OCI-LY3 (cell line): Measurements from ENCODE around the gene GALNT10.

Experiments used
- H2AFZ ChIP-seq: fragments of 200-600, 300-600 bp; shearing (Covaris generic); 2 replicates; pipeline ENCODE4 v1.6.0; 2014; ENCODE audit warnings: antibody characterized with exemption, low read depth, low read length
- H3K27ac ChIP-seq: fragments of 200-600, 300-600 bp; sonication (generic); 2 replicates; pipeline ENCODE4 v1.5.1; 2014; ENCODE audit warnings: mild to moderate bottlenecking, low read length, moderate library complexity, mixed read lengths
- H3K27me3 ChIP-seq: fragments of 200-600, 300-600 bp; sonication (generic); 2 replicates; pipeline ENCODE4 v1.6.1; 2014; ENCODE audit warnings: low read depth, low read length, mixed read lengths
- H3K36me3 ChIP-seq: fragments of 200-600, 300-600 bp; sonication (generic); replicated peaks from 2 replicates; pipeline ENCODE3; 2014; ENCODE audit warnings: low read depth, low read length, mixed read lengths
- H3K4me1 ChIP-seq: fragments of 300-600, 200-600 bp; sonication (generic); 2 replicates; pipeline ENCODE4 v1.6.1; 2014; ENCODE audit warnings: low read length, mixed read lengths
- H3K4me2 ChIP-seq: fragments of 200-600, 300-600 bp; sonication (generic); 2 replicates; pipeline ENCODE4 v1.6.1; 2014; ENCODE audit warnings: low read length, mixed read lengths
- H3K4me3 ChIP-seq: fragments of 300-600, 200-600 bp; sonication (generic); 2 replicates; pipeline ENCODE4 v1.5.1; 2014; ENCODE audit warnings: antibody characterized with exemption, mild to moderate bottlenecking, low read length, moderate library complexity
- H3K79me2 ChIP-seq: fragments of 300-600, 200-600 bp; shearing (Covaris generic); 2 replicates; pipeline ENCODE4 v1.6.1; 2014; ENCODE audit warnings: mild to moderate bottlenecking, low read length, mixed read lengths
- H3K9ac ChIP-seq: fragments of 300-600, 200-600 bp; shearing (Covaris generic); 2 replicates; pipeline ENCODE4 v1.6.0; 2014; ENCODE audit warnings: mild to moderate bottlenecking, low read length, moderate library complexity
- H3K9me3 ChIP-seq: fragments of 200-600, 300-600 bp; shearing (Covaris generic); 2 replicates; pipeline ENCODE4 v1.6.1; 2014; ENCODE audit warnings: low read length, mixed read lengths; ENCODE audit not compliant: insufficient read depth
- H4K20me1 ChIP-seq: fragments of 200-600, 300-600 bp; sonication (generic); 2 replicates; pipeline ENCODE4 v1.6.1; 2016; ENCODE audit warnings: low read length, mixed read lengths; ENCODE audit not compliant: insufficient read depth
- CTCF ChIP-seq: fragments of 200-600, 300-600 bp; sonication (generic); IDR thresholded peaks from 2 replicates; pipeline ENCODE4 v1.5.1; 2014; ENCODE audit warnings: antibody characterized with exemption, low read length, low read depth
- EZH2phosphoT487 ChIP-seq: fragments of 200-600 bp; shearing (Covaris generic); IDR thresholded peaks from 2 replicates; pipeline ENCODE4 v1.6.1; 2018; ENCODE audit warnings: antibody characterized with exemption, mixed run types, low read depth

The GALNT10 gene

DNA sequence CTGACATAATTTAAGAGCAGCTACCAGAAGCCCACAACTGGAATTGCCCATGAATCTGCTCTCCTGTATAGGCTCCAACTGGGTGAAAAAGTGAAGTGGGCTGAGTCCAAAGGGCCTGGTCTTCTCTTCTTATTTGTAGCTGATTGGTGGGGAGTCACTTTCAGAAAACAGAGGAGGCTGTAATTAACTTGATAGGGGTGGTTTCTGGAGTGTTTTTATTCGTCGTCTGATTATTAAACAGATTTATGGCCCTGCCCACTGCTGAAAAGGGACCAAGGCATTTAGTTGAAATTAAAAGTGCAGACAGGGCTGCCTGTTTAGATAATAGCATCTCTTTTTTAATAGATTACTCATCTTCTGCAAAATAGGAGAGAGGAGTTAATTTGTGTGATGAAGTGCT is 174.2 kb downstream of the GALNT10 start:
- Histone ChIP-seq H3K36me3 (no peaks in the 10 kb centered on the region), H3K4me2 (no peak overlapping the region), H3K27me3 (no peaks in the 10 kb centered on the region), H3K27ac (no peak overlapping the region), H3K9ac (no peak overlapping the region), H4K20me1 (no peaks in the 10 kb centered on the region), H2AFZ (no peak overlapping the region), H3K79me2 (no peaks in the 10 kb centered on the region), H3K4me3 (no peak overlapping the region), H3K9me3 (no peaks in the 10 kb centered on the region), H3K4me1 (no peaks in the 10 kb centered on the region)
- TF ChIP-seq CTCF (no peak), EZH2phosphoT487 (no peak)

DNA sequence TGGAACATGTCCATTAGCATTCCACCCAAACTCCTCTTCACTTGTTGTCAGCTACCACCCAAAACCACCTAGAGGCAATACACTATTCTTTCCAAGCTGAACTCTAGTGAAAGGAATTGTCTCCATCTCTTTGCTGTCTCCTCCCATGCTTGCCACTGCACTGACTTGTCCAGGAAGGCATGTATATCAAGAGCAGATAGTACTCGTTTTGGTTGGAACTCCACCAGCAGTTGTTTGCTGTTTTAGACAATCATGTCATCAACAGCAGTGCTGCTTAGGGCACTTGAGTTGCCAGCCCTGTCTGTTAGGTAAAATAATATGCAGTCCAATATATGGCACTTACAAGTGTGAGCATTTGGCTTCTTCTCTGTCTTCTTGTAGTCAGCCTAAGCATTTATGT is 175.3 kb downstream of the GALNT10 start:
- Histone ChIP-seq H3K4me1 (no peaks in the 10 kb centered on the region), H3K9me3 (no peaks in the 10 kb centered on the region), H3K27me3 (no peaks in the 10 kb centered on the region), H3K9ac (no peak overlapping the region), H2AFZ (no peak overlapping the region), H4K20me1 (no peaks in the 10 kb centered on the region), H3K36me3 (no peaks in the 10 kb centered on the region), H3K27ac (no peak overlapping the region), H3K4me3 (no peak overlapping the region), H3K79me2 (no peaks in the 10 kb centered on the region), H3K4me2 (no peak overlapping the region)
- TF ChIP-seq CTCF (no peak), EZH2phosphoT487 (no peak)

- Histone ChIP-seq H3K9ac (no peak overlapping the region), H3K36me3 (no peaks in the 10 kb centered on the region), H4K20me1 (no peaks in the 10 kb centered on the region), H3K4me2 (no peak overlapping the region), H3K27ac (no peak overlapping the region), H3K4me3 (no peak overlapping the region), H3K9me3 (no peaks in the 10 kb centered on the region), H2AFZ (no peak overlapping the region), H3K27me3 (no peaks in the 10 kb centered on the region), H3K4me1 (no peaks in the 10 kb centered on the region), H3K79me2 (no peaks in the 10 kb centered on the region)
- TF ChIP-seq EZH2phosphoT487 (no peak), CTCF (no peak)
These were observed 175.8 kb downstream of the GALNT10 start for GRCh38 chr5:154366353-154366752.

DNA sequence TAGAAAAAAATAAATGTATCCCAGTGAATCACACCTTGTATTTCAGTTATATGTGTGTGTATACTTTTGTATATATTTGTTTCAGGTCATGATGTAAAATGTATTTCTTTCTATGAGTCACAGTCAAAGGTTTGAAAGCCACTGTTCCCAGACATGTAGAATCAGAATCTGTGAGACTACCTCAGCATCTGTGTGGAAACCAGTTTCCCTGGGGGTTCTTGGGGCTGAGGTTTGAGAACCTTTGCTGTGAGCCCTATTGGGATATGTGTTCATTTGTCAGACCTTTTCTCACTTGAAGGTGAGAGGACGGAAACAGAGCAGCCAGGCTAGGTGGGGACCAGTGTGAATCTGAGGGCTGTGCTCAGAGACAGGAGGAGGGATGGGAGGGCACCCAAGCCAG is 176.6 kb downstream of the GALNT10 start:
- Histone ChIP-seq H4K20me1 (no peaks in the 10 kb centered on the region), H3K4me1 (no peaks in the 10 kb centered on the region), H2AFZ (no peak overlapping the region), H3K27me3 (no peaks in the 10 kb centered on the region), H3K9ac (no peak overlapping the region), H3K36me3 (no peaks in the 10 kb centered on the region), H3K27ac (no peak overlapping the region), H3K9me3 (no peaks in the 10 kb centered on the region), H3K4me3 (no peak overlapping the region), H3K4me2 (no peak overlapping the region), H3K79me2 (no peaks in the 10 kb centered on the region)
- TF ChIP-seq CTCF (no peak), EZH2phosphoT487 (no peak)
